ENCODE results near the gene GTPBP1.

DNA sequence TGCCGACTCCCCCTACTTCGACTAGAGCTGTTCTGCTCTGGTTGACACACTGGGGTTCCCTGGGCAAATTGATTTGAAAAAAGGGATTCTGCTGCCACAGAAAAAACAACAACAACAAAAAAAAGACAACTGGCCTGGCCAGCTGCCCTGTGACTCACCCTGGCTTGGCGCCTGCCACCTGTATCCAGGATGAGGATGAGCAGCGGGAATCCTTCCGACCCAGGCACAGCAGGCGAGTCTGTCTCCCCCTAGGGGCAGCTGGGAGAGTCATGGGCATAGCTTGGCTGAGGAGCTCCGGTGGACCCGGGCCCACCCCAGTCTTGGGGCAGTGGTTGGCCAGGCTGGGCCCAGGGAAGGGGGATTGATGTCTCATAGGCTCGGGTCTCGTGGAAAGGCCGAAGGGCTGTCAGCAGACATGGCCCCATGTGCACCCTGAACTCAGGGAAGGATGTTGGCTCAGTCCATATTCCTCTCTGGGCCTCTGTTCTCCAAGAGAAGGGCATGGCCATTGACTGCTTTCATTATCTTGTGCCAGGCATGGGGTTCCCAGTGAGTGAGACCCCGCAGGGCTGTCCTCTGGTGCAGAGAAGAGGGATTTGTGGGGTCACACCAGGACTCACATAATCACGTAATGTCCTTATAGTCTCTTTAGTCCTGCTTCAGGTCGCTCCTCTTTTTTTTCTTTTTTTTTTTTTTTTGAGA, 60.5 kb downstream of the GTPBP1 start:
- TF ChIP-seq JUND (IDR thresholded peaks at IDR 0.05) (no peak), TAF1 (IDR thresholded peaks at IDR 0.05; ENCODE audit: borderline replicate concordance, low read depth, low read length) (no peak), POLR2AphosphoS5 (IDR thresholded peaks at IDR 0.05; ENCODE audit: low read depth, low read length) (no peak), SIN3A (IDR thresholded peaks at IDR 0.05; ENCODE audit: borderline replicate concordance, low read depth, low read length) (no peak), CHD2 (IDR thresholded peaks at IDR 0.05; ENCODE audit: low read length, partially characterized antibody) (no peak), FOXJ3 (CRISPR knock-in tag; IDR thresholded peaks at IDR 0.05) (no peak), NFIC (IDR thresholded peaks at IDR 0.05; ENCODE audit: borderline replicate concordance) (peak; percentile 28; the same call in 1 of the 2 replicates), EP300 (IDR thresholded peaks at IDR 0.05; ENCODE audit: borderline replicate concordance in 1 of 2, low read depth in 1 of 2, low read length in 1 of 2) (no peak), TCF12 (IDR thresholded peaks at IDR 0.05) (peak; percentile 16; the same call in 1 of the 2 replicates)
- TF ChIP-seq, protein P1, sequence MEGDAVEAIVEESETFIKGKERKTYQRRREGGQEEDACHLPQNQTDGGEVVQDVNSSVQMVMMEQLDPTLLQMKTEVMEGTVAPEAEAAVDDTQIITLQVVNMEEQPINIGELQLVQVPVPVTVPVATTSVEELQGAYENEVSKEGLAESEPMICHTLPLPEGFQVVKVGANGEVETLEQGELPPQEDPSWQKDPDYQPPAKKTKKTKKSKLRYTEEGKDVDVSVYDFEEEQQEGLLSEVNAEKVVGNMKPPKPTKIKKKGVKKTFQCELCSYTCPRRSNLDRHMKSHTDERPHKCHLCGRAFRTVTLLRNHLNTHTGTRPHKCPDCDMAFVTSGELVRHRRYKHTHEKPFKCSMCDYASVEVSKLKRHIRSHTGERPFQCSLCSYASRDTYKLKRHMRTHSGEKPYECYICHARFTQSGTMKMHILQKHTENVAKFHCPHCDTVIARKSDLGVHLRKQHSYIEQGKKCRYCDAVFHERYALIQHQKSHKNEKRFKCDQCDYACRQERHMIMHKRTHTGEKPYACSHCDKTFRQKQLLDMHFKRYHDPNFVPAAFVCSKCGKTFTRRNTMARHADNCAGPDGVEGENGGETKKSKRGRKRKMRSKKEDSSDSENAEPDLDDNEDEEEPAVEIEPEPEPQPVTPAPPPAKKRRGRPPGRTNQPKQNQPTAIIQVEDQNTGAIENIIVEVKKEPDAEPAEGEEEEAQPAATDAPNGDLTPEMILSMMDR (IDR thresholded peaks at IDR 0.05), result peak; percentile 65
- TF ChIP-seq, protein P2, sequence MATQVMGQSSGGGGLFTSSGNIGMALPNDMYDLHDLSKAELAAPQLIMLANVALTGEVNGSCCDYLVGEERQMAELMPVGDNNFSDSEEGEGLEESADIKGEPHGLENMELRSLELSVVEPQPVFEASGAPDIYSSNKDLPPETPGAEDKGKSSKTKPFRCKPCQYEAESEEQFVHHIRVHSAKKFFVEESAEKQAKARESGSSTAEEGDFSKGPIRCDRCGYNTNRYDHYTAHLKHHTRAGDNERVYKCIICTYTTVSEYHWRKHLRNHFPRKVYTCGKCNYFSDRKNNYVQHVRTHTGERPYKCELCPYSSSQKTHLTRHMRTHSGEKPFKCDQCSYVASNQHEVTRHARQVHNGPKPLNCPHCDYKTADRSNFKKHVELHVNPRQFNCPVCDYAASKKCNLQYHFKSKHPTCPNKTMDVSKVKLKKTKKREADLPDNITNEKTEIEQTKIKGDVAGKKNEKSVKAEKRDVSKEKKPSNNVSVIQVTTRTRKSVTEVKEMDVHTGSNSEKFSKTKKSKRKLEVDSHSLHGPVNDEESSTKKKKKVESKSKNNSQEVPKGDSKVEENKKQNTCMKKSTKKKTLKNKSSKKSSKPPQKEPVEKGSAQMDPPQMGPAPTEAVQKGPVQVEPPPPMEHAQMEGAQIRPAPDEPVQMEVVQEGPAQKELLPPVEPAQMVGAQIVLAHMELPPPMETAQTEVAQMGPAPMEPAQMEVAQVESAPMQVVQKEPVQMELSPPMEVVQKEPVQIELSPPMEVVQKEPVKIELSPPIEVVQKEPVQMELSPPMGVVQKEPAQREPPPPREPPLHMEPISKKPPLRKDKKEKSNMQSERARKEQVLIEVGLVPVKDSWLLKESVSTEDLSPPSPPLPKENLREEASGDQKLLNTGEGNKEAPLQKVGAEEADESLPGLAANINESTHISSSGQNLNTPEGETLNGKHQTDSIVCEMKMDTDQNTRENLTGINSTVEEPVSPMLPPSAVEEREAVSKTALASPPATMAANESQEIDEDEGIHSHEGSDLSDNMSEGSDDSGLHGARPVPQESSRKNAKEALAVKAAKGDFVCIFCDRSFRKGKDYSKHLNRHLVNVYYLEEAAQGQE (IDR thresholded peaks at IDR 0.05; ENCODE audit: low read depth, low read length), result no peak
- TF ChIP-seq, protein P3, sequence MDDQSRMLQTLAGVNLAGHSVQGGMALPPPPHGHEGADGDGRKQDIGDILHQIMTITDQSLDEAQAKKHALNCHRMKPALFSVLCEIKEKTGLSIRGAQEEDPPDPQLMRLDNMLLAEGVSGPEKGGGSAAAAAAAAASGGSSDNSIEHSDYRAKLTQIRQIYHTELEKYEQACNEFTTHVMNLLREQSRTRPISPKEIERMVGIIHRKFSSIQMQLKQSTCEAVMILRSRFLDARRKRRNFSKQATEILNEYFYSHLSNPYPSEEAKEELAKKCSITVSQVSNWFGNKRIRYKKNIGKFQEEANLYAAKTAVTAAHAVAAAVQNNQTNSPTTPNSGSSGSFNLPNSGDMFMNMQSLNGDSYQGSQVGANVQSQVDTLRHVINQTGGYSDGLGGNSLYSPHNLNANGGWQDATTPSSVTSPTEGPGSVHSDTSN (IDR thresholded peaks at IDR 0.05), result no peak
- TF ChIP-seq, protein P4, sequence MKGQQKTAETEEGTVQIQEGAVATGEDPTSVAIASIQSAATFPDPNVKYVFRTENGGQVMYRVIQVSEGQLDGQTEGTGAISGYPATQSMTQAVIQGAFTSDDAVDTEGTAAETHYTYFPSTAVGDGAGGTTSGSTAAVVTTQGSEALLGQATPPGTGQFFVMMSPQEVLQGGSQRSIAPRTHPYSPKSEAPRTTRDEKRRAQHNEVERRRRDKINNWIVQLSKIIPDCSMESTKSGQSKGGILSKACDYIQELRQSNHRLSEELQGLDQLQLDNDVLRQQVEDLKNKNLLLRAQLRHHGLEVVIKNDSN (IDR thresholded peaks at IDR 0.05; ENCODE audit: borderline replicate concordance, low read depth), result no peak
- TF ChIP-seq, protein P5, sequence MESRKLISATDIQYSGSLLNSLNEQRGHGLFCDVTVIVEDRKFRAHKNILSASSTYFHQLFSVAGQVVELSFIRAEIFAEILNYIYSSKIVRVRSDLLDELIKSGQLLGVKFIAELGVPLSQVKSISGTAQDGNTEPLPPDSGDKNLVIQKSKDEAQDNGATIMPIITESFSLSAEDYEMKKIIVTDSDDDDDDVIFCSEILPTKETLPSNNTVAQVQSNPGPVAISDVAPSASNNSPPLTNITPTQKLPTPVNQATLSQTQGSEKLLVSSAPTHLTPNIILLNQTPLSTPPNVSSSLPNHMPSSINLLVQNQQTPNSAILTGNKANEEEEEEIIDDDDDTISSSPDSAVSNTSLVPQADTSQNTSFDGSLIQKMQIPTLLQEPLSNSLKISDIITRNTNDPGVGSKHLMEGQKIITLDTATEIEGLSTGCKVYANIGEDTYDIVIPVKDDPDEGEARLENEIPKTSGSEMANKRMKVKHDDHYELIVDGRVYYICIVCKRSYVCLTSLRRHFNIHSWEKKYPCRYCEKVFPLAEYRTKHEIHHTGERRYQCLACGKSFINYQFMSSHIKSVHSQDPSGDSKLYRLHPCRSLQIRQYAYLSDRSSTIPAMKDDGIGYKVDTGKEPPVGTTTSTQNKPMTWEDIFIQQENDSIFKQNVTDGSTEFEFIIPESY (IDR thresholded peaks at IDR 0.05; ENCODE audit: borderline replicate concordance, low read depth), result no peak
